Upper lobe of left lung (tissue), 6 donors: ENCODE measurements around the gene GNB1L. TPM values are rescaled to one million over a fixed set of nuclear protein-coding genes. Genes with fewer than 3 reads are reported as not detected.

ENCODE experiments used
- ATAC-seq, 2 donors: fragments of 200-7000 bp; cut with Tn5 transposase; one replicate each; pipeline ENCODE4 v1.9.1; 2022; ENCODE audit warnings: mild to moderate bottlenecking in 2 of 2, moderate library complexity in 2 of 2; ENCODE audit not compliant: low FRiP score in 2 of 2
- DNase-seq, 2 donors: peaks; one replicate each; pipeline ENCODE4 v3.0.0-alpha.2; 2019 to 2020
- H3K27ac ChIP-seq, 4 donors: fragments of 200-600 bp; sonication (generic); one replicate each; pipeline ENCODE4 v1.5.1; 2016 to 2019
- H3K27me3 ChIP-seq, 4 donors: fragments of 200-600 bp; sonication (generic); one replicate each; pipeline ENCODE4 v1.5.1; 2017 to 2019
- H3K36me3 ChIP-seq, 4 donors: fragments of 200-600 bp; sonication (generic); one replicate each; pipeline ENCODE4 v1.5.1; 2016 to 2019
- H3K4me1 ChIP-seq, 4 donors: fragments of 200-600 bp; sonication (generic); one replicate each; pipeline ENCODE4 v1.5.1; 2018 to 2019
- H3K4me3 ChIP-seq, 4 donors: fragments of 200-600 bp; sonication (generic); one replicate each; pipeline ENCODE4 v1.5.1; 2017 to 2019; ENCODE audit warnings: mild to moderate bottlenecking in 2 of 4, moderate library complexity in 1 of 4
- H3K9me3 ChIP-seq, 4 donors: fragments of 200-600 bp; sonication (generic); one replicate each; pipeline ENCODE4 v1.5.1; 2018 to 2019
- CTCF ChIP-seq, 6 experiments: fragments of 450-650 bp in 4 of 6; fragments of 200-600 bp in 2 of 6; sonication (generic) in 2 of 6; IDR thresholded peaks; one replicate each; pipeline ENCODE4 v1.5.1; 2016 to 2019; ENCODE audit warnings: antibody characterized with exemption in 6 of 6
- EP300 ChIP-seq, 4 donors: sonication (generic); formaldehyde crosslinking; IDR thresholded peaks; one replicate each; pipeline ENCODE4 v1.5.1; 2017; ENCODE audit warnings: antibody characterized with exemption in 4 of 4, control low read depth in 2 of 4
- POLR2A ChIP-seq, 4 donors: fragments of 450-650 bp; IDR thresholded peaks; one replicate each; pipeline ENCODE4 v1.5.1; 2016 to 2017; ENCODE audit warnings: antibody characterized with exemption in 4 of 4, mild to moderate bottlenecking in 2 of 4
- POLR2AphosphoS5 ChIP-seq, 2 donors: sonication (generic); formaldehyde crosslinking; IDR thresholded peaks; one replicate each; pipeline ENCODE4 v1.5.1; 2017; ENCODE audit warnings: antibody characterized with exemption in 2 of 2
- WGBS, 2 donors: methylation state at CpG; one replicate each; pipeline ENCODE4 v1.1.5; 2017 to 2018; 5-methylcytosine and 5-hydroxymethylcytosine counted together
- total RNA-seq, 6 donors: library from RNA; depleted of rRNA in 4 of 6; stranded (reverse); fragments of >200 nt in 4 of 6; gene quantifications; one replicate each; pipeline versions ENCODE4 v1.1.0 to v1.2.1, GENCODE V29; 2016 to 2021
- donor health status: DM: no; HTN: no; CAD: no; lungs with moderate emphysema.
- donor health status: DM: no; HTN: yes; CAD: no; lungs with severe emphysema.

The GNB1L gene
- total RNA-seq, 6 donors from 2014 or later, result 0.78 to 11.1 (median 6.8) TPM

GRCh38 chr22:19802894-19803735, 51.6 kb downstream of the GNB1L start:
- no peak for ATAC-seq
- Histone ChIP-seq H3K9me3 (no peaks in the 10 kb centered on the region), H3K27me3 (no peaks in the 10 kb centered on the region), H3K27ac (no peak overlapping the region), H3K4me1 (peaks cover 0 to 9% (median 4%) of the 10 kb centered on the region in 4 donors), H3K36me3 (peaks cover 0 to 4% (median 2%) of the 10 kb centered on the region in 4 donors), H3K4me3 (no peak overlapping the region)
- TF ChIP-seq POLR2A (IDR thresholded peaks at IDR 0.05) (no peak), EP300 (IDR thresholded peaks at IDR 0.05) (no peak), CTCF (IDR thresholded peaks at IDR 0.05) (no peak), POLR2AphosphoS5 (IDR thresholded peaks at IDR 0.05) (no peak)
- DNase-seq, result peak in 1 of 2 donors; percentile 64
- WGBS, 2 donors, result 94 to 97% methylated on average over 11 to 19 of the region's 19 CpGs

DNA sequence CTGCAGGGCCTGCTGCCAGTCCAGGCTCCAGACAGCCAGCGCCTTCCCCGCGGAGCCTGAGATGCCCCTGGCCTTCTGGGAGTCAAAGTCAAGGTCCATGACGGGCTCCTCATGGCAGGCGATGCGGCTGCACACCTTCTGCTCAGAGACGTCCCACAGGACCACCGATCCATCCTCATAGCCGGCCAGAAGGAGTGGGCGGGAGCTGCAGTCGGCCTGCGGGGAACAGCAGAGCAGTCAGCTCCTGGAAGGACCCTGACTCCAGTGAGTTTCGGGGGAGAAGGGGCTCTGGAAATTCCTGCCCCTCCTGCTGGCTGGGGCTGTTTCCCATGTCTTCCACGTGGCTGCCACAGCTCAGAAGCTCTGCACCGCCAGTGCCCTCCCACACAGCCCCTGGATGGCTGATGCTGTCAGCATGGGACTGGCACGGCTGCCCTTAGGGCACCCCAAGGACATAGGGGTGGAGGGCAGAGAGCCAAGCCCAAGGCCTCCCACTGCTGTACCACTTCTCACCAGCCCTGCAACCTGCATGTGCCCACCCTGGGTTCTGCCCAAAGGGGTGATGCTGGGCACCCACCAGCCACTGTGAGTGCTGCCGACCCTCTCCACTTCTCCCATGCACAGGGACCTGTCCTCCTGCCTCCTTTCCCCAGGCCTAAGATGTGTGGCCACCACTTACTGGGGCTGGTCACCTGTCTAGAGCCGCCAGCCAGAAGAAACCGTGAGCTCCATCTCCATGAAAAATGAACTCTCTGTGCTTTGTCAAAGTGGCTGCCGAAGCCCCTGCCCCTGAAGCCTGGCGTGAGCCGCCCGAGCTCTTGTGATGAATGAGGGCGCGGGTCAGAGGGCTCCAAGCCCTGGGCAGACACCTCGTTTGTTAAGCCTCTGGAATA, 52.4 kb downstream of the GNB1L start:
- ATAC-seq, result no peak
- H3K27ac ChIP-seq, result no peak overlapping the region
- peak in 1 of 2 donors; percentile 68 for DNase-seq
- no peaks in the 10 kb centered on the region for H3K27me3 ChIP-seq
- H3K9me3 ChIP-seq, result no peaks in the 10 kb centered on the region
- peaks cover 0 to 4% (median 2%) of the 10 kb centered on the region in 4 donors for H3K36me3 ChIP-seq
- 91 to 93% methylated on average over 18 to 25 of the region's 26 CpGs for WGBS, 2 donors
- H3K4me1 ChIP-seq, result peaks cover 0 to 9% (median 4%) of the 10 kb centered on the region in 4 donors
- H3K4me3 ChIP-seq, result no peak overlapping the region
- TF ChIP-seq POLR2AphosphoS5 (IDR thresholded peaks at IDR 0.05) (no peak), CTCF (IDR thresholded peaks at IDR 0.05) (no peak), POLR2A (IDR thresholded peaks at IDR 0.05) (no peak), EP300 (IDR thresholded peaks at IDR 0.05) (no peak)

- 88 to 90% methylated on average over 16 to 18 of the region's 18 CpGs for WGBS, 2 donors
- H3K9me3 ChIP-seq, result no peaks in the 10 kb centered on the region
- DNase-seq, result peak in 1 of 2 donors; percentile 59
- peaks cover 0 to 4% (median 2%) of the 10 kb centered on the region in 4 donors for H3K36me3 ChIP-seq
- H3K27me3 ChIP-seq, result no peaks in the 10 kb centered on the region
- TF ChIP-seq CTCF (IDR thresholded peaks at IDR 0.05) (no peak), EP300 (IDR thresholded peaks at IDR 0.05) (no peak), POLR2AphosphoS5 (IDR thresholded peaks at IDR 0.05) (no peak)
- H3K4me1 ChIP-seq, result peaks cover 0 to 6% (median 2%) of the 10 kb centered on the region in 4 donors
- H3K27ac ChIP-seq, result no peak overlapping the region
- peak in 1 of 2 donors; percentile 27 for ATAC-seq
- no peak overlapping the region for H3K4me3 ChIP-seq
Measured at GRCh38 chr22:19801340-19802000, 53.2 kb downstream of the GNB1L start.

DNA sequence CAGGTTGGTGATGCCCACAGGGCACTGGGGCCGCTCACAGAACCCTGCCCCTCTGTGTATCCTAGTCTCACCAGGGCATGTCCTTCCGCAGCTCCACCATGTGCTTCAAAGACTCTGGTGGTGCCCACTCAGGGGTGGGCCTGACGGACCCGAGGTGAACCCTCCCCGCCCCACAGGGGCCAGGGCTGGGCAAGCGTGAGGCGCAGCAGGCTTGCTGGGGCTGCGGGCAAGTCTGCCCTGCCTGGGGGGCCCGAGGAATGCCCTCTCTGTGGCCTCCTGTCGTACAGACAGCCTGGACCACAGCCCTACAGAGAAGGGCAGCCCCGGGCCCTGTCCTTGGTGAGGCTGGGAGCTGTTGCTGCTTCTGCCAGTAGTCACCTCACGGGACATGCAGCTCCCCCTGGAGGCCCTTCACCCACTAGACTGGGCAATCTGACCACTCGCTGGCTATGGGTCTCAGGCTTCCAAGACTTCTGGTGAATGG, 53.9 kb downstream of the GNB1L start:
- Histone ChIP-seq H3K27ac (no peak overlapping the region), H3K36me3 (peaks cover 0 to 4% (median 2%) of the 10 kb centered on the region in 4 donors), H3K4me1 (no peaks in the 10 kb centered on the region), H3K27me3 (no peaks in the 10 kb centered on the region), H3K9me3 (no peaks in the 10 kb centered on the region), H3K4me3 (no peak overlapping the region)
- ATAC-seq (no peak), DNase-seq (peak in 1 of 2 donors; percentile 71)
- WGBS, 2 donors, result 90 to 92% methylated on average over 5 to 11 of the region's 13 CpGs
- TF ChIP-seq POLR2AphosphoS5 (IDR thresholded peaks at IDR 0.05) (no peak), POLR2A (IDR thresholded peaks at IDR 0.05) (no peak), EP300 (IDR thresholded peaks at IDR 0.05) (no peak), CTCF (IDR thresholded peaks at IDR 0.05) (no peak)
